Activated CD4-positive, alpha-beta memory T cell treated with anti-CD3 and anti-CD28 coated beads, Interleukin-2, amount 10 ng/mL, durations not matched to agents 7 days and 5 days (primary cell): ENCODE measurements around the gene CDKN2AIP. TPM values are rescaled to one million over a fixed set of nuclear protein-coding genes. Genes with fewer than 3 reads are reported as not detected.
"Not testable (repeated sequence)": the region's sequence is repeated elsewhere in the genome, so short reads cannot be mapped to it uniquely, and the experiment has no call there.

Experiments
- CTCF ChIA-PET: fragments of 350-600 bp; sonication (Branson Sonifier 250); formaldehyde crosslinking; loops from one replicate; lab custom pipeline; 2021; ENCODE audit warnings: antibody characterized with exemption, inconsistent platforms; lab: Charles Lee
- POLR2A ChIA-PET: fragments of 350-600 bp; sonication (Branson Sonifier 250); formaldehyde crosslinking; loops from one replicate; lab custom pipeline; 2021; ENCODE audit warnings: antibody characterized with exemption; lab: Charles Lee
- DNase-seq: peaks from one replicate; pipeline ENCODE4 v3.0.0-alpha.2; 2020
- H3K27ac Mint-ChIP-seq: one replicate; pipeline ENCODE4 v1.8.0; 2021; ENCODE audit warnings: mild to moderate bottlenecking, mixed read lengths
- H3K27me3 Mint-ChIP-seq: one replicate; pipeline ENCODE4 v1.8.0; 2021; ENCODE audit warnings: mixed read lengths
- H3K36me3 Mint-ChIP-seq: one replicate; pipeline ENCODE4 v1.8.0; 2021; ENCODE audit warnings: low read depth, mixed read lengths
- H3K4me1 Mint-ChIP-seq: one replicate; pipeline ENCODE4 v1.8.0; 2021; ENCODE audit warnings: mixed read lengths
- H3K4me3 Mint-ChIP-seq: one replicate; pipeline ENCODE4 v1.8.0; 2021; ENCODE audit warnings: mild to moderate bottlenecking, mixed read lengths
- H3K9me3 Mint-ChIP-seq: one replicate; pipeline ENCODE4 v1.8.0; 2021; ENCODE audit warnings: mixed read lengths
- total RNA-seq, 2 experiments: library from RNA; stranded (reverse); gene quantifications; one replicate each; pipeline ENCODE4 v1.2.3, GENCODE V29; 2021

CDKN2AIP gene
- total RNA-seq, 2 experiments from 2014 or later = 30.5 to 30.9 TPM

GRCh38 chr4:183465879-183466278, 21.4 kb downstream of the CDKN2AIP start:
- H3K36me3 Mint-ChIP-seq, H3K27me3 Mint-ChIP-seq, H3K4me3 Mint-ChIP-seq, H3K4me1 Mint-ChIP-seq, H3K27ac Mint-ChIP-seq, DNase-seq, H3K9me3 Mint-ChIP-seq, POLR2A ChIA-PET: not testable (repeated sequence)
- CTCF ChIA-PET = interaction anchor here (0.6 kb wide), 1 partner anchor 1257 kb away, joined by 3 read pairs; no protein-coding TSS in a partner anchor

- H3K4me1 Mint-ChIP-seq = no peaks in the 10 kb centered on the region
- peaks cover 2% of the 10 kb centered on the region for H3K36me3 Mint-ChIP-seq
- POLR2A ChIA-PET = no interaction called here
- CTCF ChIA-PET = no interaction called here
- no peaks in the 10 kb centered on the region for H3K27me3 Mint-ChIP-seq
- H3K27ac Mint-ChIP-seq = no peak overlapping the region
- H3K9me3 Mint-ChIP-seq = peaks cover 7% of the 10 kb centered on the region
- no peak for DNase-seq
- no peak overlapping the region for H3K4me3 Mint-ChIP-seq
Measured at GRCh38 chr4:183467246-183467645, 22.8 kb downstream of the CDKN2AIP start.

DNA sequence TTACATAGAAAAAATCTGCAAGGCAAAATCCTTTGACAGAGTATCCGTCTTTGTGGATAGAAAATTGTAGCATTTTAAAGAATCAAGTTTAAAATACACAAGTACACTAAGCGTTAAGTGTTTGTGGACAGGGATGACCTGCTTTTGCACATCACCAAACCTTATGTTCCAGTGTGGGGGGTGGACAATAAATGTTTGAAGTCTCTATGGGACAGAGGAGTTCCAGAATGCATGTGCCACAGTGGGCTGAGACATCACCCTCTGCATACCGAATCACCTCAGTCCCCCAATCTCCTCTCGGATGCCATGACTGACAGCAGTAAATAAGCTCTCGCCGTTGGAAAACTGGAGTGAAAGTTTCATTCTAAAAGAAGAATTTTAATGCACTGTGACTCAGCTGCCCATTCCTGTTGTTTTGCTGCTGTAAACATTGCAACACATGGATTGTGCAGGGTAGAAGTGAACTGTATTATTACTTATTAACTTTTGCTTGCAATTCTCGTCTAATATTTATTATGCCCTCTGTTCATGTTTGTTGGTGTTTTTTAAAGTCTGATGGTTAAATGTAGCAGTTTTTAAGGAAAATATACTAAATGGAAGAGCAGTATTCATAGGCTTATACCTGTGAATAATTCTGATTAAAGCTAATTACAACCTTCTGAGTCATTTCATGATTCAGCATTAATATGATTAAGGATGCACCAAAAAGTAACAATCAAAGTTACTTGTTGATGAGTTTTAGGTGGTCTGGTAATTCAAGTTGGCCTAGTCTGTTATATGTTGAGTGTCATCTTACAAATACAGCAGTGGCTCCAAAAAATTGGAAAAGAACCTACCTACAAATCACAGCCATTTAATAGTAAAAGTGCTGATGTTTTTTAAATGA, 24.0 kb downstream of the CDKN2AIP start:
- no peak for DNase-seq
- no peaks in the 10 kb centered on the region for H3K4me1 Mint-ChIP-seq
- H3K27ac Mint-ChIP-seq = no peak overlapping the region
- no peaks in the 10 kb centered on the region for H3K27me3 Mint-ChIP-seq
- CTCF ChIA-PET = interaction anchor here (1.2 to 2.8 kb wide), 3 partner anchors 18 to 253 kb away, joined by 3 to 12 read pairs (median 4); no protein-coding TSS in a partner anchor
- H3K4me3 Mint-ChIP-seq = no peak overlapping the region
- peaks cover 2% of the 10 kb centered on the region for H3K36me3 Mint-ChIP-seq
- H3K9me3 Mint-ChIP-seq = peaks cover 7% of the 10 kb centered on the region
- POLR2A ChIA-PET = interaction anchor here (0.6 kb wide), 1 partner anchor 205 kb away, joined by 3 read pairs; no protein-coding TSS in a partner anchor

DNA sequence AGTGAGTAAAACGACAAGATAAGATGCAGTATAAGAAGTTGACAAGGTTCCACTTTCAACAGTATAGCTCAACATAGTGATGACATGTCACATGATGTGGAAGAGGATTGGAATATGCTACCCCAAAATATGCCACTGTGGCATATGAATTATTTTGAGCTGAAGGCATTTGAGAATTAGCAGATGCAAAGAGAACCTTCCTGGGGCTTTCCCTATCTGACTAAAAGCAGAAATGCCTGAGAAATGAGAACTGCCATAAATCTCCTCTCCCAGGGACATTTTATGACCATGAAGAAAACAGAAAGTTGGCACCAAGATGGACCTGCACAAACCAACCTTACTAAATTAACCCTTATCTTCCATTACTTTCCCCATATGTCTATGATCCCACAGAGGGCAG, 24.8 kb downstream of the CDKN2AIP start:
- H3K4me1 Mint-ChIP-seq = no peaks in the 10 kb centered on the region
- ChIA-PET POLR2A (interaction anchor here (0.6 to 1.7 kb wide), 2 partner anchors 35 to 206 kb away, joined by 3 to 6 read pairs; no protein-coding TSS in a partner anchor), CTCF (interaction anchor here (1.2 to 2.8 kb wide), 3 partner anchors 18 to 252 kb away, joined by 3 to 12 read pairs (median 4); no protein-coding TSS in a partner anchor)
- no peak overlapping the region for H3K27ac Mint-ChIP-seq
- H3K27me3 Mint-ChIP-seq = no peaks in the 10 kb centered on the region
- peaks cover 3% of the 10 kb centered on the region for H3K9me3 Mint-ChIP-seq
- no peak overlapping the region for H3K4me3 Mint-ChIP-seq
- H3K36me3 Mint-ChIP-seq = peaks cover 2% of the 10 kb centered on the region
- no peak for DNase-seq

DNA sequence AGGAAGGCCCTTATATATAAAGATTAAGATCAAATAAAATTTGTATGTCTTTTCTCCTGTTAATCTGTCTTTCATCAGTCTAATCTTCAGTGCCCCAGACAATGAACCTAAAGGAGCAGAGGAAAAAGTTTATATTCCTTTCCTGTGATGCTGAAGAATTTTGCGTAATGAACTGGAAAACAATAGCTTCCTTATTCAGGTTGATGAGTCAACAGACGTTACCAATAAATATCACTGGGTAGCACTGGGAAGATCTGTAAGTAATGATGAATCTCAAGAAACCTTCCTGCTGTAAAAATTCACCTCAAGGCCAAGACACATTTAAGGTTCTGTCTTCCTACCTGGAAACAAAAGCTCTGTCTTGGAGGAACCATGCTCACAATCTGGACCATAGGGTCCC, 25.5 kb downstream of the CDKN2AIP start:
- ChIA-PET POLR2A (interaction anchor here (1.7 kb wide), 1 partner anchor 34 kb away, joined by 6 read pairs; no protein-coding TSS in a partner anchor), CTCF (interaction anchor here (0.7 to 2.8 kb wide), 6 partner anchors 8 to 251 kb away, joined by 3 to 12 read pairs (median 4); no protein-coding TSS in a partner anchor)
- no peaks in the 10 kb centered on the region for H3K9me3 Mint-ChIP-seq
- no peak for DNase-seq
- H3K27me3 Mint-ChIP-seq = no peaks in the 10 kb centered on the region
- no peak overlapping the region for H3K27ac Mint-ChIP-seq
- H3K4me3 Mint-ChIP-seq = no peak overlapping the region
- peaks cover 2% of the 10 kb centered on the region for H3K36me3 Mint-ChIP-seq
- no peaks in the 10 kb centered on the region for H3K4me1 Mint-ChIP-seq

DNA sequence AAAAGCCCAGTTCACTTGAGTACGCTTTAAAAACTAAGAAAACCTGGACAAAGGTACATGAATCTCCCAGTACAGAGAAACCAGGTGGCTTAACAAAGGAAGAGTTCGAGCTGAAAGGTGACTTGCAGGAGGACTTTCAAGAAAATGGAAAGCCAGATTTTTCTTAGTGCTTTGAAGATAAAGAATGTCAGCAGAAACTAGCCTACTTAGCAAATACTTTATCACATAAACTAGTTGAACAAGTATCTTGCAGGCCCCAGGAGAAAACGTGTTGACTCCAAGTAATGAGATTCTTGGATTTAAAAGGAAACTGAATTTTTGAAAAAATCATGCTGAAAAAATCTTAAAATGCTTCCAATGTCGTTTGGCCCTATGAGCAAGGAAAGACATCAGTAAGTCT, 26.4 kb downstream of the CDKN2AIP start:
- no peak overlapping the region for H3K27ac Mint-ChIP-seq
- H3K9me3 Mint-ChIP-seq = no peaks in the 10 kb centered on the region
- ChIA-PET CTCF (interaction anchor here (1.0 to 2.8 kb wide), 5 partner anchors 9 to 131 kb away, joined by 3 to 12 read pairs (median 3); no protein-coding TSS in a partner anchor), POLR2A (interaction anchor here (1.7 kb wide), 1 partner anchor 33 kb away, joined by 6 read pairs; no protein-coding TSS in a partner anchor)
- no peak for DNase-seq
- no peaks in the 10 kb centered on the region for H3K27me3 Mint-ChIP-seq
- no peak overlapping the region for H3K4me3 Mint-ChIP-seq
- H3K36me3 Mint-ChIP-seq = peaks cover 2% of the 10 kb centered on the region
- H3K4me1 Mint-ChIP-seq = no peaks in the 10 kb centered on the region

GRCh38 chr4:183471946-183472708, 27.7 kb downstream of the CDKN2AIP start:
- POLR2A ChIA-PET = no interaction called here
- Mint-ChIP-seq H3K36me3 (peaks cover 2% of the 10 kb centered on the region), H3K9me3 (no peaks in the 10 kb centered on the region), H3K4me3 (no peak overlapping the region), H3K4me1 (no peaks in the 10 kb centered on the region), H3K27ac (no peak overlapping the region), H3K27me3 (no peaks in the 10 kb centered on the region)
- CTCF ChIA-PET = interaction anchor here (0.8 to 1.7 kb wide), 4 partner anchors 10 to 131 kb away, joined by 3 to 5 read pairs (median 4); no protein-coding TSS in a partner anchor
- peak; percentile 78 for DNase-seq

- POLR2A ChIA-PET = interaction anchor here (0.7 kb wide), 1 partner anchor 26 kb away, joined by 4 read pairs; no protein-coding TSS in a partner anchor
- H3K27ac Mint-ChIP-seq = no peak overlapping the region
- no peaks in the 10 kb centered on the region for H3K9me3 Mint-ChIP-seq
- peaks cover 2% of the 10 kb centered on the region for H3K27me3 Mint-ChIP-seq
- no peak overlapping the region for H3K4me3 Mint-ChIP-seq
- no peaks in the 10 kb centered on the region for H3K36me3 Mint-ChIP-seq
- CTCF ChIA-PET = interaction anchor here (0.8 to 1.9 kb wide), 3 partner anchors 71 to 243 kb away, joined by 3 to 7 read pairs (median 3); no protein-coding TSS in a partner anchor
- H3K4me1 Mint-ChIP-seq = no peaks in the 10 kb centered on the region
- no peak for DNase-seq
Measured at GRCh38 chr4:183478123-183478522, 33.7 kb downstream of the CDKN2AIP start.

- Mint-ChIP-seq H3K27ac (no peak overlapping the region), H3K27me3 (peaks cover 2% of the 10 kb centered on the region), H3K4me1 (no peaks in the 10 kb centered on the region), H3K4me3 (no peak overlapping the region), H3K9me3 (no peaks in the 10 kb centered on the region), H3K36me3 (no peaks in the 10 kb centered on the region)
- POLR2A ChIA-PET = interaction anchor here (0.8 to 0.9 kb wide), 2 partner anchors 25 to 35 kb away, joined by 3 read pairs; partner anchors contain the start of gene CDKN2AIP
- CTCF ChIA-PET = interaction anchor here (0.8 to 1.1 kb wide), 2 partner anchors 72 to 242 kb away, joined by 3 read pairs; no protein-coding TSS in a partner anchor
- no peak for DNase-seq
Measured at GRCh38 chr4:183478926-183479325, 34.5 kb downstream of the CDKN2AIP start.

- POLR2A ChIA-PET, H3K27ac Mint-ChIP-seq, H3K4me1 Mint-ChIP-seq, H3K27me3 Mint-ChIP-seq, H3K36me3 Mint-ChIP-seq, DNase-seq, H3K9me3 Mint-ChIP-seq, H3K4me3 Mint-ChIP-seq: not testable (repeated sequence)
- CTCF ChIA-PET = interaction anchor here (0.6 kb wide), 1 partner anchor 783 kb away, joined by 3 read pairs; no protein-coding TSS in a partner anchor
Measured at GRCh38 chr4:183482515-183483095, 38.2 kb downstream of the CDKN2AIP start.

DNA sequence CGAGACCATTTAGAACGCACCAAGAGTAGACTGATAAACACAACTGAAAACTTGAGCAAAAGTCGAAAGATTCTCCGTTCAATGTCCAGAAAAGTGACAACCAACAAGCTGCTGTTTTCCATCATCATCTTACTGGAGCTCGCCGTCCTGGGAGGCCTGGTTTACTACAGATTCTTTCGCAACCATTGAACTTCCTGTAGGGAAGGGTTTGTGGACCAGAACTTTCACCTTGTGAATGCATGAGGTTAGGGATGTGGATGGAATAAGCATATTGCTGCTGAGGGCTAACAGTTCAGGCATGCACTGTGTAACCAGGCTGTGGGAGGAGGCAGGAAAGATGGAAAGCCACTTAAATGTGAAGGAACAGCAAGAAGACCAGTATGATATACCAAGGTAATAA, 39.6 kb downstream of the CDKN2AIP start:
- POLR2A ChIA-PET = no interaction called here

More for the DNA sequence above, 39.6 kb downstream of the CDKN2AIP start:
- CTCF ChIA-PET = no interaction called here
- Mint-ChIP-seq H3K9me3 (no peaks in the 10 kb centered on the region), H3K27me3 (no peaks in the 10 kb centered on the region), H3K36me3 (no peaks in the 10 kb centered on the region), H3K4me3 (no peak overlapping the region), H3K27ac (no peak overlapping the region), H3K4me1 (no peaks in the 10 kb centered on the region)
- no peak for DNase-seq
